ENCODE measurements around the gene RS1. TPM values are rescaled to one million over a fixed set of nuclear protein-coding genes. Genes with fewer than 3 reads are reported as not detected.

Gene RS1
- total and polyA plus RNA-seq, 9 of the 15 experiments (the other 6 are each of a cell fraction or from before 2014, with no cell fraction given) = not detected

DNA sequence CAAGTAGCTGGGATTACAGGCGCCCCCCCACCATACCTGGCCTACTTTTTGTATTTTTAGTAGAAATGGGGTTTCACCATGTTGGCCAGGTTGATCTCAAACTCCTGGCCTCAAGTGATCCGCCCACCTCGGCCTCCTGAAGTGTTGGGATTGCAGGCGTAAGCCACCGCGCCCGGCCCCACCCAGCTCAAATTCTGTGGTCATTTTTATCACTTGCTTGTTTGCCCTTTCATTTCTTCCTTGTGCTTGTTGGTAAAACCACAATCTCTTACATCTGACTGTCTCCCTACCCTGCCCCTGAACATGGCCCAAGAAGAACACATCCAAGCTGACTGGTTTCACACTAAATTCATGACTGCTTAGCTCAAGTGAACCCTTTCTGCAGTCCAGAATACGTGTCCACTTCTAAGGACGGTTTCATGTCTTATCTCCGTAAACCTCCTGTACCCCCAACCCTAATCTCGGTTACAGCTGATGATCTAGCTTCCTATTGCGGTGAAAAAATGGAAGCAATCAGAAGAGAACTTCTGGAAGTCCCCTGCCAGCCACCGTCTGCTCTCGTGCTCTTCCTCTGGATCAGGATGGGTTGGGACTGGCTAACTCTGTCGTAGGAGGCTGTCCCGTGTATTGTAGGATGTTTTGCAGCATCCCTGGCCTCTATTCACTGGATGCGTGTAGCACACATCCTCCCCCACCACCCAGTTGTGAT lies 5.4 kb upstream of the RS1 start (continued):
- TF ChIP-seq ZNF639 (CRISPR knock-in tag; conservative IDR thresholded peaks at IDR 0.05 in 1 of 2, IDR thresholded peaks at IDR 0.05 in 1 of 2) (no peak), SAFB2 (IDR thresholded peaks at IDR 0.05; ENCODE audit: borderline replicate concordance, low read depth, low read length, severe bottlenecking) (no peak), BRD9 (IDR thresholded peaks at IDR 0.05; ENCODE audit: low read depth, partially characterized antibody) (no peak), HDAC2 (IDR thresholded peaks at IDR 0.05) (0 out of 2 replicates have a peak, but pooled peaks have one; percentile 68), POLR2H (tag; IDR thresholded peaks at IDR 0.05; ENCODE audit: low read depth) (no peak), NRF1 (conservative IDR thresholded peaks at IDR 0.05 in 1 of 2, IDR thresholded peaks at IDR 0.05 in 1 of 2) (no peak), ZNF589 (CRISPR knock-in tag; IDR thresholded peaks at IDR 0.05; ENCODE audit: low read depth) (no peak), GATA2 (CRISPR knock-in tag; IDR thresholded peaks at IDR 0.05) (no peak), ZNF354B (CRISPR knock-in tag; IDR thresholded peaks at IDR 0.05) (no peak), BCOR (IDR thresholded peaks at IDR 0.05) (no peak; the same call in 1 of the 2 replicates), ZNF224 (CRISPR knock-in tag; IDR thresholded peaks at IDR 0.05) (no peak), ILF3 (IDR thresholded peaks at IDR 0.05; ENCODE audit: borderline replicate concordance) (no peak), ZNF696 (CRISPR knock-in tag; conservative IDR thresholded peaks at IDR 0.05) (no peak), RAD21 (CRISPR knock-in tag; conservative IDR thresholded peaks at IDR 0.05 in 1 of 2, IDR thresholded peaks at IDR 0.05 in 1 of 2) (no peak), CBFA2T3 (IDR thresholded peaks at IDR 0.05) (peak; percentile 84), ZNF518B (CRISPR knock-in tag; IDR thresholded peaks at IDR 0.05) (no peak), BMI1 (IDR thresholded peaks at IDR 0.05; ENCODE audit: low read length) (no peak)
- TF ChIP-seq, protein P1, sequence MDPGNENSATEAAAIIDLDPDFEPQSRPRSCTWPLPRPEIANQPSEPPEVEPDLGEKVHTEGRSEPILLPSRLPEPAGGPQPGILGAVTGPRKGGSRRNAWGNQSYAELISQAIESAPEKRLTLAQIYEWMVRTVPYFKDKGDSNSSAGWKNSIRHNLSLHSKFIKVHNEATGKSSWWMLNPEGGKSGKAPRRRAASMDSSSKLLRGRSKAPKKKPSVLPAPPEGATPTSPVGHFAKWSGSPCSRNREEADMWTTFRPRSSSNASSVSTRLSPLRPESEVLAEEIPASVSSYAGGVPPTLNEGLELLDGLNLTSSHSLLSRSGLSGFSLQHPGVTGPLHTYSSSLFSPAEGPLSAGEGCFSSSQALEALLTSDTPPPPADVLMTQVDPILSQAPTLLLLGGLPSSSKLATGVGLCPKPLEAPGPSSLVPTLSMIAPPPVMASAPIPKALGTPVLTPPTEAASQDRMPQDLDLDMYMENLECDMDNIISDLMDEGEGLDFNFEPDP (CRISPR knock-in tag; IDR thresholded peaks at IDR 0.05) = no peak
- TF ChIP-seq, protein P2, sequence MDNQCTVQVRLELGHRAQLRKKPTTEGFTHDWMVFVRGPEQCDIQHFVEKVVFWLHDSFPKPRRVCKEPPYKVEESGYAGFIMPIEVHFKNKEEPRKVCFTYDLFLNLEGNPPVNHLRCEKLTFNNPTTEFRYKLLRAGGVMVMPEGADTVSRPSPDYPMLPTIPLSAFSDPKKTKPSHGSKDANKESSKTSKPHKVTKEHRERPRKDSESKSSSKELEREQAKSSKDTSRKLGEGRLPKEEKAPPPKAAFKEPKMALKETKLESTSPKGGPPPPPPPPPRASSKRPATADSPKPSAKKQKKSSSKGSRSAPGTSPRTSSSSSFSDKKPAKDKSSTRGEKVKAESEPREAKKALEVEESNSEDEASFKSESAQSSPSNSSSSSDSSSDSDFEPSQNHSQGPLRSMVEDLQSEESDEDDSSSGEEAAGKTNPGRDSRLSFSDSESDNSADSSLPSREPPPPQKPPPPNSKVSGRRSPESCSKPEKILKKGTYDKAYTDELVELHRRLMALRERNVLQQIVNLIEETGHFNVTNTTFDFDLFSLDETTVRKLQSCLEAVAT (IDR thresholded peaks at IDR 0.05) = peak in 1 of 2 experiments; percentile 77; a peak in 1 of 4 replicates

Measured in K562 (cell line).